ENCODE results near the gene SNX20. TPM values are rescaled to one million over a fixed set of nuclear protein-coding genes. Genes with fewer than 3 reads are reported as not detected.
A peak's percentile ranks its signal among the peaks of the same experiment; 100 is the strongest.

The SNX20 gene
- total RNA-seq, 1 donor from 2014 or later = 0.69 TPM

GRCh38 chr16:50696126-50696525, 15.0 kb upstream of the SNX20 start:
- no peak overlapping the region for H3K4me3 ChIP-seq
- no peaks in the 10 kb centered on the region for H3K36me3 ChIP-seq
- H3K9me3 ChIP-seq (replicated peaks) = no peaks in the 10 kb centered on the region
- peak overlapping the region; percentile 86 for H3K27ac ChIP-seq (replicated peaks)
- no peak for TF ChIP-seq CTCF (IDR thresholded peaks at IDR 0.05; ENCODE audit: borderline replicate concordance)
- DNase-seq = no peak
- H3K27me3 ChIP-seq (ENCODE audit: low read depth) = peaks cover 7% of the 10 kb centered on the region
- intact Hi-C loops (cut with micrococcal nuclease) = no loop called here
- peaks cover 48% of the 10 kb centered on the region for H3K4me1 ChIP-seq

GRCh38 chr16:50695017-50696000, 14.2 kb upstream of the SNX20 start:
- H3K4me1 ChIP-seq = peaks cover 43% of the 10 kb centered on the region
- peak overlapping the region; percentile 86 for H3K27ac ChIP-seq (replicated peaks)
- no peak overlapping the region for H3K4me3 ChIP-seq
- H3K27me3 ChIP-seq (ENCODE audit: low read depth) = peaks cover 7% of the 10 kb centered on the region
- H3K9me3 ChIP-seq (replicated peaks) = no peaks in the 10 kb centered on the region
- TF ChIP-seq CTCF (IDR thresholded peaks at IDR 0.05; ENCODE audit: borderline replicate concordance) = no peak
- no peaks in the 10 kb centered on the region for H3K36me3 ChIP-seq
- no peak for DNase-seq
- intact Hi-C loops (cut with micrococcal nuclease) = no loop called here

- H3K9me3 ChIP-seq (replicated peaks) = no peaks in the 10 kb centered on the region
- intact Hi-C loops (cut with micrococcal nuclease) = no loop called here
- H3K4me3 ChIP-seq = peak overlapping the region; percentile 62
- no peaks in the 10 kb centered on the region for H3K36me3 ChIP-seq
- H3K27ac ChIP-seq (replicated peaks) = no peak overlapping the region
- no peak for DNase-seq
- H3K27me3 ChIP-seq (ENCODE audit: low read depth) = peaks cover 7% of the 10 kb centered on the region
- peaks cover 37% of the 10 kb centered on the region for H3K4me1 ChIP-seq
- TF ChIP-seq CTCF (IDR thresholded peaks at IDR 0.05; ENCODE audit: borderline replicate concordance) = no peak
Observed at GRCh38 chr16:50694206-50694605, 13.1 kb upstream of the SNX20 start.

- Histone ChIP-seq H3K27ac (replicated peaks) (no peak within 1 kb of the TSS), H3K36me3 (no peaks in the 10 kb centered on the region), H3K27me3 (ENCODE audit: low read depth) (peaks cover 7% of the 10 kb centered on the region), H3K4me1 (peaks cover 38% of the 10 kb centered on the region), H3K4me3 (peak within 1 kb of the TSS; percentile 62), H3K9me3 (replicated peaks) (no peaks in the 10 kb centered on the region)
- intact Hi-C loops (cut with micrococcal nuclease) = no loop called here
- no peak for TF ChIP-seq CTCF (IDR thresholded peaks at IDR 0.05; ENCODE audit: borderline replicate concordance)
- no peak for DNase-seq
Observed at GRCh38 chr16:50692999-50693781, 12.1 kb upstream of the SNX20 start, which contains the start of gene NOD2. TSS of gene NOD2 (plus strand) at chr16:50693606. CDS start at chr16:50699496, 5,890 bp downstream.

- Histone ChIP-seq H3K9me3 (replicated peaks) (no peaks in the 10 kb centered on the region), H3K4me3 (no peak overlapping the region), H3K27me3 (ENCODE audit: low read depth) (peaks cover 7% of the 10 kb centered on the region), H3K36me3 (no peaks in the 10 kb centered on the region), H3K4me1 (peaks cover 40% of the 10 kb centered on the region), H3K27ac (replicated peaks) (no peak overlapping the region)
- intact Hi-C loops (cut with micrococcal nuclease) = no loop called here
- TF ChIP-seq CTCF (IDR thresholded peaks at IDR 0.05; ENCODE audit: borderline replicate concordance) = no peak
- no peak for DNase-seq
Observed at GRCh38 chr16:50692644-50692998, 11.5 kb upstream of the SNX20 start.
